GM06990 (cell line): ENCODE measurements around the gene LAMA2.

Experiments
- DNase-seq: peaks from one replicate; pipeline ENCODE4 v3.0.0-alpha.2; 2011; ENCODE audit not compliant: insufficient read length; ENCODE audit errors: extremely low read depth
- H3K27me3 ChIP-seq: replicated peaks from 2 replicates; pipeline ENCODE4 v1.6.0; 2011; ENCODE audit warnings: low read length; ENCODE audit not compliant: control insufficient read depth, insufficient read depth
- H3K36me3 ChIP-seq: 2 replicates; pipeline ENCODE4 v1.5.1; 2011; ENCODE audit warnings: low read length; ENCODE audit not compliant: control insufficient read depth, insufficient read depth
- H3K4me3 ChIP-seq: replicated peaks from 2 replicates; pipeline ENCODE4 v1.5.1; 2011; ENCODE audit warnings: low read depth, mild to moderate bottlenecking, control low read depth, low read length
- TF ChIP-seq, protein P1 (sequence below): IDR thresholded peaks from 2 replicates; pipeline ENCODE4 v1.5.1; 2011; ENCODE audit warnings: low read length, control low read depth, mild to moderate bottlenecking, inconsistent platforms; ENCODE audit not compliant: insufficient read depth, poor library complexity, severe bottlenecking

Gene LAMA2

DNA sequence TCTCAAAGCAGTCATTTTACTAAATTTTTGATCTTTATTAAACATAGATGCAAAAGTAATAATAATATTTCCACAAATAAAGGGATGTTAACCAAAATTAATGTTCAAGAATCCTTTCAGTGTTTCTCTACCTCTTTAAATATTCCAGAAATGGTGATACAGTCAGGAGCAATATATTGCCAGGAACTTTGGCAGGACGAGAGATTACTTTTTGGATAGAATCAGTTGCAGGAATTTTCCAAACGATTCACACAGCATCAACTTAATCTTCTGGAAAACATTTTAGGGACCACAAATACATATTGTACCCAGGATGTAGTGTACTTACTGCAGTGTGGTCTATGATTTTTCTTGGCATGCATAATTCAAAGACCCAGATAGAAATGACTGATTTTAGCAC, 125.7 kb downstream of the LAMA2 start:
- Histone ChIP-seq H3K4me3 (no peak overlapping the region), H3K27me3 (no peaks in the 10 kb centered on the region), H3K36me3 (no peaks in the 10 kb centered on the region)
- no peak for DNase-seq
- TF ChIP-seq, protein P1, sequence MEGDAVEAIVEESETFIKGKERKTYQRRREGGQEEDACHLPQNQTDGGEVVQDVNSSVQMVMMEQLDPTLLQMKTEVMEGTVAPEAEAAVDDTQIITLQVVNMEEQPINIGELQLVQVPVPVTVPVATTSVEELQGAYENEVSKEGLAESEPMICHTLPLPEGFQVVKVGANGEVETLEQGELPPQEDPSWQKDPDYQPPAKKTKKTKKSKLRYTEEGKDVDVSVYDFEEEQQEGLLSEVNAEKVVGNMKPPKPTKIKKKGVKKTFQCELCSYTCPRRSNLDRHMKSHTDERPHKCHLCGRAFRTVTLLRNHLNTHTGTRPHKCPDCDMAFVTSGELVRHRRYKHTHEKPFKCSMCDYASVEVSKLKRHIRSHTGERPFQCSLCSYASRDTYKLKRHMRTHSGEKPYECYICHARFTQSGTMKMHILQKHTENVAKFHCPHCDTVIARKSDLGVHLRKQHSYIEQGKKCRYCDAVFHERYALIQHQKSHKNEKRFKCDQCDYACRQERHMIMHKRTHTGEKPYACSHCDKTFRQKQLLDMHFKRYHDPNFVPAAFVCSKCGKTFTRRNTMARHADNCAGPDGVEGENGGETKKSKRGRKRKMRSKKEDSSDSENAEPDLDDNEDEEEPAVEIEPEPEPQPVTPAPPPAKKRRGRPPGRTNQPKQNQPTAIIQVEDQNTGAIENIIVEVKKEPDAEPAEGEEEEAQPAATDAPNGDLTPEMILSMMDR: no peak

DNA sequence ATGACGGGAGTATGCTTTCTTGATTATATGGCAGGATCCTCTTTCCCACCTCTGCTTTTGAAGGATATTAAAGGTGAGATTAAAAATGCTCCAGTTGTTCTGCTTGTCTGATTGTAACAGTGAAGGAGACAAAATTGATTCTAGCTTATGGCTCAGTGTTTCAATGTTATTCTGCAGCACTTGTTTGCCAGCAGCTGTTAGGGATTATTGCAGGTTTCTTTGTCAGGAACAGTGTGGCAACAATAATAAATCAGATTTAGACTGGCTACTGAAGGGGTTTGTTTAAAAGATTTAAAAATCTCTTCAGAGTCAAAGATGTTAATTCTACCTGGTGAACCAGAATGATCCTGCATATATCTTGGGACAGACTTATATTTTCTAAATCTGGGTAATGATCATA, 126.9 kb downstream of the LAMA2 start:
- TF ChIP-seq, protein P1: no peak
- Histone ChIP-seq H3K36me3 (no peaks in the 10 kb centered on the region), H3K4me3 (no peak overlapping the region), H3K27me3 (no peaks in the 10 kb centered on the region)
- no peak for DNase-seq

DNA sequence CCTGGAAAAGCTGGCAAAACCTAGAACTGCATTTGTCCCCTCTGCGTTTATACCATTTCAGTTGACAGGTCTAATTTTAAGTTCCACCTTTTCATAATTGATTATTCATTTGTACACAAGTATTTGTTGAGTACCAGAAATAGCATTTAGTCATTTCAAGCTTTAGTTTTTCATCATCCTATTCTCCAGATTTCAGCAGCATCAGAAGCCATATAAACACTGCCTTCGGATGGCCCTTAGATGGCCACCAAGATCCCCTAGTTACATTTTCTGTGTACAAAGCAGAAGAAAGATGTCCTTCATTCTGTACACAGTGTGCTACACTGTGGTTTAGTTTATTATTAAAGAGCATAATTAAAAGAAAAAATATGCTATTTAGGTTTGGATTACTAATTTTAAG, 131.4 kb downstream of the LAMA2 start:
- TF ChIP-seq, protein P1: no peak
- no peaks in the 10 kb centered on the region for H3K36me3 ChIP-seq
- DNase-seq: no peak

DNA sequence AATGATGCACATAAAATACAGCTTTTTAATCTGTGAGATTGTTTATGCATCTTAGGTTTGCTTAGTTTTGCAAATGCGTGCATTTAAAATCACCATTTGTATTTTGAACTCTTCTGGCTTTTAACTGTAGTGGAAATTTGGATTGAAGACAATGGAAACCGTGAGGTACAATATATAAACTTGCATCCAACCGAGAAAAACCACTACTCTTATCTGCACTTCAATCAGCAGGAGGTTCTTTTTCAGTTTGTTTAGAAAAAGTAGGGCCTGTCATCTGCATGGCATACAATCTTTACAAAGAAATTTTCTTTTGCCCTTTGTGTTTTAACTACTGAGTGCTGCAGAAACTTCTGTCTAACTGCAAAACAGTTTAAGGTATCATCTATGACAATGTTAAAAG, 132.8 kb downstream of the LAMA2 start:
- no peak for DNase-seq
- no peak overlapping the region for H3K4me3 ChIP-seq
- no peaks in the 10 kb centered on the region; the same call in 1 of the 2 replicates for H3K27me3 ChIP-seq
- TF ChIP-seq, protein P1: no peak
- no peaks in the 10 kb centered on the region for H3K36me3 ChIP-seq

More for the DNA sequence above, 131.4 kb downstream of the LAMA2 start:
- Histone ChIP-seq H3K4me3 (no peak overlapping the region), H3K27me3 (no peaks in the 10 kb centered on the region)

DNA sequence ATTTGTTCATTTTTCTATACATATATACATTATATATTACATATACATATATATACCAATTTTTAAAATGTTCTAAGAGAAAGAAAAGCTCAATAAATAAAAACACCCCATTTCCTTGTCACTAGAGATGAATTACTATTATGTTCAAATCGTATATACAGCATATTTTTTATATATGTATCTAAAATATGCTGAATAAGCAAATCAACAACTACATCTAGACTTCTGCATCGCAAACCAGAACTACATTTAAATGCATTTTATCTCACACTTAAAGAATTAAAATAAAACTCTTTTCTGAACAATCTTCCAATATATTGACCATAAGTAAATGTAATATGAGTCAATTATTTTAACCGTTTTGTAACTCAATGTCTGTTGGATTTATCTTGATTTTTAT, 133.9 kb downstream of the LAMA2 start:
- TF ChIP-seq, protein P1: no peak
- no peaks in the 10 kb centered on the region; the same call in 1 of the 2 replicates for H3K27me3 ChIP-seq
- no peak for DNase-seq
- H3K4me3 ChIP-seq: no peak overlapping the region
- no peaks in the 10 kb centered on the region for H3K36me3 ChIP-seq

DNA sequence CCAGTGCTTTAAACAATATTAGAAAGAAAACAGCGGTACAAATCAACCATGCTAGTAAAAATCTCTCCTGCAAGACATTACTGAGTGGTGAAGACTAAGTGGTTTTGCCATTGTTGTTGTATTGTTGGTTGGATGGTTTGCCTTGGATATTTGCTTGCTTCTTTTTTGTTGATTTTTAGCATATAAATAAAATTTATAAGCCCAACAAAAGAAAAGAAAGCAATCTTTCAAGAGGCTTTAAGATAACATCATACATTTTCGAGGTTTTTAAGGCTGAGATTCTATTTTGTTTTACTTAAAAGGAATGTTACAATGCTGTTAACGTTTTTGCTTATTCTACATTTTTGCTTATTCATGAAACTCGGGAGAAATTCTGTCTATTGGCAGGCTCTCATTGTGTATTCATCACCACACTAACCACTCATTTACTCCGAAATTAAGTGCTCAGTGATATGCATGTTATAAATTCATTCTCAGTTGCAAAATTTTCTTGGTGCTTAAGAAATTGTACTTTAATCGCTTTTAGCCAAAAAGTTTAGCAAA, 139.1 kb downstream of the LAMA2 start:
- Histone ChIP-seq H3K4me3 (no peak overlapping the region), H3K27me3 (no peaks in the 10 kb centered on the region; the same call in 1 of the 2 replicates), H3K36me3 (no peaks in the 10 kb centered on the region)
- no peak for DNase-seq
- TF ChIP-seq, protein P1: no peak
